BLaER1 (cell line): ENCODE data around the gene COL16A1.
"Not testable (repeated sequence)": the region's sequence is repeated elsewhere in the genome, so short reads cannot be mapped to it uniquely, and the experiment has no call there.

Experiments
- H3K27ac ChIP-seq: shearing (Covaris generic); formaldehyde crosslinking; 2 replicates; pipeline ENCODE4 v1.8.1; 2022
- H3K27me3 ChIP-seq: shearing (Covaris generic); formaldehyde crosslinking; 2 replicates; pipeline ENCODE4 v1.8.1; 2022
- H3K36me3 ChIP-seq: shearing (Covaris generic); formaldehyde crosslinking; 2 replicates; pipeline ENCODE4 v1.8.1; 2022
- H3K4me1 ChIP-seq: shearing (Covaris generic); formaldehyde crosslinking; 2 replicates; pipeline ENCODE4 v1.8.1; 2022
- H3K4me2 ChIP-seq: shearing (Covaris generic); formaldehyde crosslinking; 2 replicates; pipeline ENCODE4 v1.8.1; 2022
- H3K4me3 ChIP-seq: shearing (Covaris generic); formaldehyde crosslinking; 2 replicates; pipeline ENCODE4 v1.8.1; 2022
- H3K9ac ChIP-seq: shearing (Covaris generic); formaldehyde crosslinking; 2 replicates; pipeline ENCODE4 v1.8.1; 2022
- H3K9me3 ChIP-seq: shearing (Covaris generic); formaldehyde crosslinking; 2 replicates; pipeline ENCODE4 v1.8.1; 2022
- H4K20me1 ChIP-seq: shearing (Covaris generic); formaldehyde crosslinking; 2 replicates; pipeline ENCODE4 v1.8.1; 2022
- Cebpa-rat ChIP-seq: shearing (Covaris generic); IDR thresholded peaks from 2 replicates; pipeline ENCODE4 v1.8.1; 2022

Gene COL16A1

GRCh38 chr1:31708324-31708723, 4.5 kb upstream of the COL16A1 start:
- TF ChIP-seq Cebpa-rat = no peak
- no peaks in the 10 kb centered on the region for H4K20me1 ChIP-seq
- H3K27ac ChIP-seq = no peak overlapping the region
- peaks cover 42% of the 10 kb centered on the region for H3K4me1 ChIP-seq
- H3K4me3 ChIP-seq = no peak overlapping the region
- no peak overlapping the region for H3K9ac ChIP-seq
- H3K4me2 ChIP-seq = no peak overlapping the region; the same call in 1 of the 2 replicates
- peaks cover 30% of the 10 kb centered on the region for H3K27me3 ChIP-seq
- no peaks in the 10 kb centered on the region for H3K36me3 ChIP-seq
- H3K9me3 ChIP-seq = no peaks in the 10 kb centered on the region

- no peak overlapping the region for H3K4me3 ChIP-seq
- H3K9me3 ChIP-seq = no peaks in the 10 kb centered on the region
- no peaks in the 10 kb centered on the region for H4K20me1 ChIP-seq
- no peak overlapping the region for H3K27ac ChIP-seq
- no peak overlapping the region for H3K9ac ChIP-seq
- no peak for TF ChIP-seq Cebpa-rat
- peaks cover 42% of the 10 kb centered on the region for H3K4me1 ChIP-seq
- H3K27me3 ChIP-seq = peaks cover 33% of the 10 kb centered on the region
- peak overlapping the region; percentile 39; the same call in 1 of the 2 replicates for H3K4me2 ChIP-seq
- no peaks in the 10 kb centered on the region for H3K36me3 ChIP-seq
Measured at GRCh38 chr1:31707711-31708110, 3.9 kb upstream of the COL16A1 start.

DNA sequence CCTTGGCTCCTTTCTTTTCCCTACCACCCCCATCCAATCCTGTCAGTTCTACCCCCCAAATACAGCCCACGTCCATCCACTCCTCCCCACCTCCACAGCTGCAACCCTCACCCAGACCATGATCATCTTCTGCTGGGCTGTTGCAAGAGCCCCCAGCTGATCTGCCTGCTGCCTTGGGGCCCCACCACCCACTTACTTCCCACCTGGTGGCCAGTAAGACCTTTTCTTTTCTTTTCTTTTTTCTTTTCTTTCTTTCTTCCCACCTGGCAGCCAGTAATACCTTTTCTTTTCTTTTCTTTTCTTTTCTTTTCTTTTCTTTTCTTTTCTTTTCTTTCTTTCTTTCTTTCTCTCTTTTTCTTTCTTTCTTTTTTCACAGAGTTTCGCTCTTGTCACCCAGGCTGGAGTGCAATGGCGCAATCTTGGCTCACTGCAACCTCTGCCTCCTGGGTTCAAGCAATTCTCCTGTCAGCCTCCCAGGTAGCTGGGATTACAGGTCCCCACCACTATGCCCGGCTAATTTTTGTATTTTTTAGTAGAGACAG, 3.3 kb upstream of the COL16A1 start:
- Histone ChIP-seq H3K4me1 (peaks cover 42% of the 10 kb centered on the region), H3K27me3 (peaks cover 33% of the 10 kb centered on the region)
- H3K9ac ChIP-seq, H3K36me3 ChIP-seq, H3K4me2 ChIP-seq, H3K9me3 ChIP-seq, H3K27ac ChIP-seq, H3K4me3 ChIP-seq, H4K20me1 ChIP-seq: not testable (repeated sequence)

GRCh38 chr1:31706384-31707058, 2.7 kb upstream of the COL16A1 start:
- no peak for TF ChIP-seq Cebpa-rat
- H3K9me3 ChIP-seq = no peaks in the 10 kb centered on the region
- no peaks in the 10 kb centered on the region for H4K20me1 ChIP-seq
- H3K4me2 ChIP-seq = no peak overlapping the region
- no peak overlapping the region for H3K9ac ChIP-seq
- H3K36me3 ChIP-seq = no peaks in the 10 kb centered on the region
- peaks cover 42% of the 10 kb centered on the region for H3K4me1 ChIP-seq
- H3K27me3 ChIP-seq = peaks cover 35% of the 10 kb centered on the region
- H3K4me3 ChIP-seq = no peak overlapping the region
- H3K27ac ChIP-seq = no peak overlapping the region

DNA sequence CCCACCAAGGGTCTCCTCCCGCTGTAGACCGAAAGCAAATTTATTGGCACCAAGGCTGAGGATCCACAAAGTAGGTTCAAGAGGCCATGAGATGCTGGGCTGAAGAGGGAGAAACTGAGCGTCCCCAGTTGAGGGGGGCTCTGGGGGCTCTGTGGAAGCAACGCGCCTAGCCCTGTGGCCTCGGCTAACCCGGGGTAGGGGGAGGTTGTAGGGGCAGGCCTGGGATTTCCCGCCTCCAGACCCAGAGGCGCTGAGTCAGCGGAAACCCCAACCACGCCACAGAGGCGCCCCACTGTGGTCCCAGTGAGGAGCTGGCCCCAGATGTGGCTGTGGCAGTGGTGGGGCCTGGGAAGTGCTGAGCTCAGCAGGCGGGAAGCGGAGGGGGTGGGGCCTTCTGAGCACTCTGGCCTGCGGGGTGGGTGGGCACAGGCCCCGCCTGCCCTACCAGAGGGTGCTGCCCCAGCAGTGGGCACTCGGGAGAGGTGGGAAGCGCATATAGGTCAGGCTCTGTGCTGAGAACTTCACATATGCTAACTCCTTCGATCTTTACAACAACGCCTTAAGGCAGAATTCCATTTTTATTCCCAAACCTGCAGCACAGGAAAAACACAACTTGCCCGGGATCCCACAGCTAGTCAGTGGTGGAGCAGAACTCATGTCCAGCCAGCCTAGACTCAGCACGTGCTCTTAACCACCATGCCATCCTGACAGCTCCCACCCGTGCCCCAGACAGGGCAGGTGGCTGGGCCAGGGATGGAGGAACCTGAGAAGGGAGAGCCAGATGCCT, 1.5 kb upstream of the COL16A1 start:
- Histone ChIP-seq H3K4me3 (no peak overlapping the region), H3K27me3 (peaks cover 35% of the 10 kb centered on the region), H3K4me1 (peaks cover 54% of the 10 kb centered on the region), H3K9me3 (no peaks in the 10 kb centered on the region), H3K9ac (no peak overlapping the region), H4K20me1 (no peaks in the 10 kb centered on the region), H3K27ac (no peak overlapping the region), H3K36me3 (no peaks in the 10 kb centered on the region), H3K4me2 (peak overlapping the region; percentile 68)
- TF ChIP-seq Cebpa-rat = no peak

GRCh38 chr1:31704271-31705079, 658 bp upstream of the COL16A1 start:
- Histone ChIP-seq H3K9ac (no peak overlapping the region), H4K20me1 (no peaks in the 10 kb centered on the region), H3K36me3 (no peaks in the 10 kb centered on the region), H3K4me3 (no peak overlapping the region), H3K27ac (no peak overlapping the region), H3K4me1 (peaks cover 54% of the 10 kb centered on the region), H3K27me3 (peaks cover 35% of the 10 kb centered on the region), H3K4me2 (peak overlapping the region; percentile 68), H3K9me3 (no peaks in the 10 kb centered on the region)
- no peak for TF ChIP-seq Cebpa-rat

DNA sequence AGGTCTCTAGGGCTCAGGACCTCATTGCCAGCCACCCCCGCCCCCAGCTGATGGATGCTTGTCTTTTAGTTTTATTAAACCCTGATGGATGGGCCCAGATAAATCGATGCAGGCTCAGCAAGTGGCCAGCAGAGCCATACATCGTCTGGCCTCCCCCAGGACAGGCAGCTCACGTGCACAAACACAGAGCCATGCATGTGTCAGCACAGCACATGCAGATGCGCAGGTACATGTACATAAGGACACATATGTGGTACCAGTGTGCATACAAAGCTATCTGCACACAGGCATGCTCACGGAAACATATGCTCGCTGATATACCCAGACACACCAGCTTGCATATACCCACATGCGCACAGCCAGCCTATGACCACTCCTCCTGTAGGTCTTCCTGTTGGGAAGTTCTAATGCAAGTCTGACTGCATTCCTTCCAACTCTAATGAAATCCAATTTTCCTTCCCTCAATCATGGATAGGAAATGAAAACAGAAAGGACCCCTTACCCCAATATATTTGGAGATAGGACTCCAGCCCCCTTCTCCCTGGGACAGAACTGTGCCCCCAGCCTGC, 897 bp downstream of the COL16A1 start:
- H3K36me3 ChIP-seq = no peaks in the 10 kb centered on the region
- H4K20me1 ChIP-seq = no peaks in the 10 kb centered on the region
- no peak overlapping the region for H3K4me2 ChIP-seq
- peaks cover 57% of the 10 kb centered on the region for H3K4me1 ChIP-seq
- H3K27me3 ChIP-seq = peaks cover 35% of the 10 kb centered on the region
- no peak overlapping the region for H3K27ac ChIP-seq
- H3K9ac ChIP-seq = no peak overlapping the region
- no peak for TF ChIP-seq Cebpa-rat
- H3K9me3 ChIP-seq = no peaks in the 10 kb centered on the region
- no peak overlapping the region for H3K4me3 ChIP-seq

- H3K4me1 ChIP-seq = peaks cover 51% of the 10 kb centered on the region
- H3K27ac ChIP-seq = no peak overlapping the region
- H3K4me2 ChIP-seq = peak overlapping the region; percentile 55
- no peaks in the 10 kb centered on the region for H3K36me3 ChIP-seq
- H3K27me3 ChIP-seq = peaks cover 35% of the 10 kb centered on the region
- H3K9me3 ChIP-seq = no peaks in the 10 kb centered on the region
- H4K20me1 ChIP-seq = no peaks in the 10 kb centered on the region
- no peak for TF ChIP-seq Cebpa-rat
- no peak overlapping the region for H3K4me3 ChIP-seq
- no peak overlapping the region for H3K9ac ChIP-seq
Measured at GRCh38 chr1:31701091-31701736, 2.6 kb downstream of the COL16A1 start.

DNA sequence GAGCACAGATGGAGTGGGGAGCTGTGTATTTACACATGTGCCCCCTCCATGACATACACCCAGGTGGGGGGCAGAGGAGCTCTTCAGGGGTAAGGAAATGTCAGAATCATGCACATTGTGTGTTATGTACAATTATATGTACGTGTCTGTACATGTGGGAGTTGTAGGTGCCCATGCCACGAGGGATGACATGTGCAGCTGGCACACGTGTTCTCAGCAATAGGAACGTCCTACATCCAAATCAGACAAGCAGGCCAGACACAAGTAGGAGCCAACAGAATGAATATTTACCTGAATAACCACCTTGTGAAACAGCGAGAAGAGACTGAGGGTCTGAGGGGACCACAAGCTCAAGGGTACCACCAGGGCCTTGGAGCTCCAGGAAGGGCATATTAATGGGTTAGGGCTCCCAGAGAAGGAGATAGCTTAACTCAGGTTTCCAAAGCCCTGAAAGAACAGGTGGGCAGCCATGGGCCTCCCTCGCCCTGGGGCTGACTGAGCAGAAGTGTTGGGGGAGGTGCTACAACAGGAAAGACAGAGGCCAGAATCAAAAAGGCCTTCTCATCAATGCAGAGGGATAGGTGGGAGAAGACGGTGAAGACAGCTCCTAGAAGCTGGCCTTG, 3.2 kb downstream of the COL16A1 start:
- no peak overlapping the region for H3K4me3 ChIP-seq
- no peak overlapping the region for H3K9ac ChIP-seq
- peak overlapping the region; percentile 55 for H3K4me2 ChIP-seq

More for the DNA sequence above, 3.2 kb downstream of the COL16A1 start:
- Histone ChIP-seq H4K20me1 (no peaks in the 10 kb centered on the region), H3K27ac (no peak overlapping the region), H3K4me1 (peaks cover 48% of the 10 kb centered on the region), H3K27me3 (peaks cover 35% of the 10 kb centered on the region), H3K36me3 (no peaks in the 10 kb centered on the region), H3K9me3 (no peaks in the 10 kb centered on the region)
- TF ChIP-seq Cebpa-rat = no peak
